ENCODE measurements around the gene PLIN1. TPM values are rescaled to one million over a fixed set of nuclear protein-coding genes. Genes with fewer than 3 reads are reported as not detected.

PLIN1 gene
- total and polyA plus RNA-seq, 5 donors from 2014 or later = not detected

DNA sequence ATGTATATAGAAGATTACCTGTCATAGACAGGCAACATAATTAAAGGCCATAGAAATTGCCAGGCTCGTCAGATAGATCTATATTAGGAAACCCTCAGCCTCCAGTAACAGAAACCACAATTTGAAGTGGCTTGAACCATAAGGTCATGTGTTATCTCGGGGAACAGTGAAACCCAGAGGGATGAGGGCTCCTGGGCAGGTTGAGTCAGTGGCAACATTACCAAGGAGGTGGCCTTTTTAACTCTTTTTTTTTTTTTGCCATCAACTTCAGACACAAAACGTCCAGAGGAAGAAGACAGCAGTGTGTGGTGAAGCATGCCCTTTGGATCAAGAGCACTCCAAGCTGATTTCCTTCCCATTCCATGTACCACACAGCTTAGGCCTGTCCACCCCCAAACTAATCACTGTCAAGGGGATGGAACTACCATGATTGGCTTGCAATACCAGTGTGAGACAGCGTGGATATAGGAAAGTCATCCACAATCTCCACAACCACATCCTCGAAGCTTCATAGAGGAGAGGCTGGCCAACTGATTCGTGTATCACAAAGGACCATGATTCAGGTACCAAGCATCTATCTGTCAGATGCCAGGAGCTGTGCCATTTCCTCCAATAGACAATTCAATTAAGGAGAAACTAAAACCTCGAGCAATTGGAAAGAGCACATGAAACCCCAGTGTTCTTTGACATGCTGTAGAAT is 22.9 kb downstream of the PLIN1 start:
- Histone ChIP-seq H3K4me1 (ENCODE audit: control insufficient read depth, insufficient read depth, low read length, poor library complexity, severe bottlenecking) (peaks cover 11% of the 10 kb centered on the region), H3K4me3 (ENCODE audit: low read depth, low read length) (no peak overlapping the region), H3K36me3 (ENCODE audit: control insufficient read depth, insufficient read depth, low read length) (no peaks in the 10 kb centered on the region), H3K27me3 (ENCODE audit: control insufficient read depth, insufficient read depth, low read length) (peaks cover 20% of the 10 kb centered on the region), H3K27ac (ENCODE audit: insufficient read depth, low read length, poor library complexity, severe bottlenecking) (no peak overlapping the region), H3K9me3 (ENCODE audit: control insufficient read depth in 2 of 2, low read length in 2 of 2) (no peaks in the 10 kb centered on the region)
- peaks cover 69% of the 10 kb centered on the region for H3K27me3 Mint-ChIP-seq
- H3K36me3 Mint-ChIP-seq = no peaks in the 10 kb centered on the region
- H3K27ac Mint-ChIP-seq = no peak overlapping the region
- no peaks in the 10 kb centered on the region for H3K9me3 Mint-ChIP-seq
- ATAC-seq (ENCODE audit: low read depth in 2 of 2) = no peak
- peak overlapping the region; percentile 39 to 78 (median 58) for H3K4me3 Mint-ChIP-seq
- H3K4me1 Mint-ChIP-seq = peaks cover 0 to 12% (median 7%) of the 10 kb centered on the region in 4 donors
- no peak for DNase-seq

GRCh38 chr15:89654847-89655805 is 24.0 kb downstream of the PLIN1 start, which contains the start of gene KIF7:
KIF7 (minus strand) TSS chr15:89655467; CDS start chr15:89652930, 2,537 bp downstream.
- peaks cover 16% of the 10 kb centered on the region for H3K27me3 ChIP-seq (ENCODE audit: control insufficient read depth, insufficient read depth, low read length)
- H3K4me1 ChIP-seq (ENCODE audit: control insufficient read depth, insufficient read depth, low read length, poor library complexity, severe bottlenecking) = peaks cover 11% of the 10 kb centered on the region
- H3K36me3 ChIP-seq (ENCODE audit: control insufficient read depth, insufficient read depth, low read length) = no peaks in the 10 kb centered on the region
- Mint-ChIP-seq H3K4me3 (peak within 1 kb of the TSS; percentile 39 to 78 (median 58)), H3K36me3 (no peaks in the 10 kb centered on the region), H3K27ac (peak within 1 kb of the TSS in 1 of 3 donors; percentile 44), H3K9me3 (no peaks in the 10 kb centered on the region), H3K27me3 (peaks cover 61% of the 10 kb centered on the region), H3K4me1 (peaks cover 0 to 12% (median 7%) of the 10 kb centered on the region in 4 donors)
- no peak within 1 kb of the TSS for H3K27ac ChIP-seq (ENCODE audit: insufficient read depth, low read length, poor library complexity, severe bottlenecking)
- DNase-seq (no peak), ATAC-seq (ENCODE audit: low read depth in 2 of 2) (no peak)
- H3K9me3 ChIP-seq (ENCODE audit: control insufficient read depth in 2 of 2, low read length in 2 of 2) = no peaks in the 10 kb centered on the region
- H3K4me3 ChIP-seq (ENCODE audit: low read depth, low read length) = no peak within 1 kb of the TSS

- Histone ChIP-seq H3K4me3 (ENCODE audit: low read depth, low read length) (no peak overlapping the region), H3K36me3 (ENCODE audit: control insufficient read depth, insufficient read depth, low read length) (no peaks in the 10 kb centered on the region), H3K9me3 (ENCODE audit: control insufficient read depth in 2 of 2, low read length in 2 of 2) (no peaks in the 10 kb centered on the region), H3K27me3 (ENCODE audit: control insufficient read depth, insufficient read depth, low read length) (peaks cover 16% of the 10 kb centered on the region), H3K4me1 (ENCODE audit: control insufficient read depth, insufficient read depth, low read length, poor library complexity, severe bottlenecking) (peaks cover 11% of the 10 kb centered on the region), H3K27ac (ENCODE audit: insufficient read depth, low read length, poor library complexity, severe bottlenecking) (no peak overlapping the region)
- ATAC-seq (ENCODE audit: low read depth in 2 of 2) (no peak), DNase-seq (no peak)
- Mint-ChIP-seq H3K36me3 (no peaks in the 10 kb centered on the region), H3K27ac (peak overlapping the region in 1 of 3 donors; percentile 44), H3K4me3 (peak overlapping the region in 3 of 4 donors; percentile 22 to 86 (median 61)), H3K4me1 (peaks cover 0 to 12% (median 7%) of the 10 kb centered on the region in 4 donors), H3K9me3 (no peaks in the 10 kb centered on the region), H3K27me3 (peaks cover 56% of the 10 kb centered on the region)
Observed at GRCh38 chr15:89654301-89654761, 24.8 kb downstream of the PLIN1 start.

GRCh38 chr15:89653578-89653977 is 25.6 kb downstream of the PLIN1 start:
- ATAC-seq (ENCODE audit: low read depth in 2 of 2) = no peak
- Mint-ChIP-seq H3K4me3 (no peak overlapping the region), H3K36me3 (no peaks in the 10 kb centered on the region), H3K27ac (no peak overlapping the region), H3K9me3 (no peaks in the 10 kb centered on the region), H3K27me3 (peaks cover 48% of the 10 kb centered on the region), H3K4me1 (peaks cover 0 to 12% (median 7%) of the 10 kb centered on the region in 4 donors)
- no peak for DNase-seq
- H3K27me3 ChIP-seq (ENCODE audit: control insufficient read depth, insufficient read depth, low read length) = peaks cover 16% of the 10 kb centered on the region
- H3K27ac ChIP-seq (ENCODE audit: insufficient read depth, low read length, poor library complexity, severe bottlenecking) = no peak overlapping the region
- no peak overlapping the region for H3K4me3 ChIP-seq (ENCODE audit: low read depth, low read length)
- H3K9me3 ChIP-seq (ENCODE audit: control insufficient read depth in 2 of 2, low read length in 2 of 2) = no peaks in the 10 kb centered on the region
- no peaks in the 10 kb centered on the region for H3K36me3 ChIP-seq (ENCODE audit: control insufficient read depth, insufficient read depth, low read length)
- H3K4me1 ChIP-seq (ENCODE audit: control insufficient read depth, insufficient read depth, low read length, poor library complexity, severe bottlenecking) = peaks cover 11% of the 10 kb centered on the region

DNA sequence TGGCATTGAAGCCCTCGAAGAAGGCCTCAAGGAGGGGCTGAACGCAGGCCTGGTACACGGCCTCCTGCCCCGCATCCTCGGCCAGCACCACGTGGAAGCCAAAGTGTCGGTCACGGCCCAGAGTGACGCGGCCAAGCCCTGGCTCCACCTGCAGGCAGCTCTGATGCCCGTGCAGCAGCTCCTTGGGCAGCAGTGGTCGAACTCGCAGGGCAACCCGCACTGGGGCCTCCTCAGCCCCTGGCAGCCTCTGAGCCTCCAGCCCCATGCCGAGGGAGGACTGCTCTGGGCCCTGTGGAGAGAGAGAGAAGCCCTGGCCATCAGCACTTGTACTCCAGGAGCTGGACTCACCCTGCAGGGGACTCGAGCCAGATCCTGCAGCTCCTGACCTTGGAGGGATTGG is 26.5 kb downstream of the PLIN1 start:
- no peak overlapping the region for H3K4me3 Mint-ChIP-seq
- Histone ChIP-seq H3K4me3 (ENCODE audit: low read depth, low read length) (no peak overlapping the region), H3K4me1 (ENCODE audit: control insufficient read depth, insufficient read depth, low read length, poor library complexity, severe bottlenecking) (peaks cover 11% of the 10 kb centered on the region), H3K27ac (ENCODE audit: insufficient read depth, low read length, poor library complexity, severe bottlenecking) (no peak overlapping the region), H3K36me3 (ENCODE audit: control insufficient read depth, insufficient read depth, low read length) (no peaks in the 10 kb centered on the region), H3K27me3 (ENCODE audit: control insufficient read depth, insufficient read depth, low read length) (peaks cover 13% of the 10 kb centered on the region), H3K9me3 (ENCODE audit: control insufficient read depth in 2 of 2, low read length in 2 of 2) (no peaks in the 10 kb centered on the region)
- peaks cover 40% of the 10 kb centered on the region for H3K27me3 Mint-ChIP-seq
- DNase-seq (no peak), ATAC-seq (ENCODE audit: low read depth in 2 of 2) (no peak)
- H3K36me3 Mint-ChIP-seq = no peaks in the 10 kb centered on the region
- H3K9me3 Mint-ChIP-seq = no peaks in the 10 kb centered on the region
- no peak overlapping the region for H3K27ac Mint-ChIP-seq
- H3K4me1 Mint-ChIP-seq = peaks cover 0 to 12% (median 7%) of the 10 kb centered on the region in 4 donors

- H3K4me1 Mint-ChIP-seq = peaks cover 0 to 12% (median 7%) of the 10 kb centered on the region in 4 donors
- Histone ChIP-seq H3K27ac (ENCODE audit: insufficient read depth, low read length, poor library complexity, severe bottlenecking) (no peak overlapping the region), H3K4me3 (ENCODE audit: low read depth, low read length) (no peak overlapping the region), H3K36me3 (ENCODE audit: control insufficient read depth, insufficient read depth, low read length) (no peaks in the 10 kb centered on the region), H3K27me3 (ENCODE audit: control insufficient read depth, insufficient read depth, low read length) (peaks cover 9% of the 10 kb centered on the region), H3K9me3 (ENCODE audit: control insufficient read depth in 2 of 2, low read length in 2 of 2) (no peaks in the 10 kb centered on the region), H3K4me1 (ENCODE audit: control insufficient read depth, insufficient read depth, low read length, poor library complexity, severe bottlenecking) (peaks cover 11% of the 10 kb centered on the region)
- ATAC-seq (ENCODE audit: low read depth in 2 of 2) (no peak), DNase-seq (no peak)
- no peak overlapping the region for H3K4me3 Mint-ChIP-seq
- H3K27me3 Mint-ChIP-seq = peaks cover 41% of the 10 kb centered on the region
- H3K9me3 Mint-ChIP-seq = no peaks in the 10 kb centered on the region
- H3K27ac Mint-ChIP-seq = peak overlapping the region in 1 of 3 donors; percentile 51
- H3K36me3 Mint-ChIP-seq = no peaks in the 10 kb centered on the region
Observed at GRCh38 chr15:89652131-89652530, 27.0 kb downstream of the PLIN1 start.

DNA sequence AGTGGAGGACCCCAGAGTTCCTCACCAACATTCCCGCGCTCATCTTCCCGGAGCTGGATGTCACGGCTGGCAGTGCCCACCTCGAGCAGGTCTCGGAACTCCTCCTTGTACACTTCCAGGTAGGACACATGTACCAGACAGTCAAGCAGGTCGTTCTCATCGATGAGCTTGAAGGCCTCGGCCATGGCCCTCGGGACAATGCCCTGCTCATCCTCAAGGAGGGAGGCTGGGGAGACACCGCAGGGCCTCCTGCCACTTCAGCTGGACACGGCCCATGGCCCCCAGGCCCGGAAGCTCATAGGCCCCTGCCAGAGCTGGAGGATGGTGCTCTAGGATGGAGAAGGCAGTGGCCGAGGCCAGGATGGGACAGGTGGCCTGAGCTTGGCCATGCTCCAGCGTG is 29.5 kb downstream of the PLIN1 start:
- Mint-ChIP-seq H3K36me3 (no peaks in the 10 kb centered on the region), H3K9me3 (no peaks in the 10 kb centered on the region), H3K4me1 (peaks cover 0 to 7% (median 2%) of the 10 kb centered on the region in 4 donors), H3K27ac (no peak overlapping the region), H3K4me3 (no peak overlapping the region), H3K27me3 (peaks cover 29% of the 10 kb centered on the region)
- no peak for DNase-seq
- H3K27me3 ChIP-seq (ENCODE audit: control insufficient read depth, insufficient read depth, low read length) = peaks cover 2% of the 10 kb centered on the region
- H3K4me1 ChIP-seq (ENCODE audit: control insufficient read depth, insufficient read depth, low read length, poor library complexity, severe bottlenecking) = peaks cover 4% of the 10 kb centered on the region
- no peak overlapping the region for H3K27ac ChIP-seq (ENCODE audit: insufficient read depth, low read length, poor library complexity, severe bottlenecking)
- H3K4me3 ChIP-seq (ENCODE audit: low read depth, low read length) = no peak overlapping the region
- ATAC-seq (ENCODE audit: low read depth in 2 of 2) = no peak
- no peaks in the 10 kb centered on the region for H3K9me3 ChIP-seq (ENCODE audit: control insufficient read depth in 2 of 2, low read length in 2 of 2)
- H3K36me3 ChIP-seq (ENCODE audit: control insufficient read depth, insufficient read depth, low read length) = no peaks in the 10 kb centered on the region
